C4-2B (cell line): ENCODE results near the gene PZP.
"Not testable (repeated sequence)": the region's sequence is repeated elsewhere in the genome, so short reads cannot be mapped to it uniquely, and the experiment has no call there.

Source experiments
- H3K27ac ChIP-seq: fragments of 450-650 bp; 2 replicates; pipeline ENCODE4 v1.5.1; 2017
- CTCF ChIP-seq: fragments of 450-650 bp; conservative IDR thresholded peaks from 2 replicates; pipeline ENCODE4 v1.5.1; 2017; ENCODE audit warnings: mild to moderate bottlenecking
- ZFX ChIP-seq: fragments of 450-650 bp; IDR thresholded peaks from 2 replicates; pipeline ENCODE4 v1.6.1; 2017

PZP gene

GRCh38 chr12:9223830-9224229 is 15.6 kb upstream of the PZP start:
- TF ChIP-seq CTCF: no peak
- H3K27ac ChIP-seq: no peak overlapping the region

- no peak overlapping the region for H3K27ac ChIP-seq
- TF ChIP-seq ZFX (no peak), CTCF (no peak)
Measured at GRCh38 chr12:9221483-9221882, 13.3 kb upstream of the PZP start.

GRCh38 chr12:9221011-9221410 is 12.8 kb upstream of the PZP start:
- not testable (repeated sequence) for H3K27ac ChIP-seq

GRCh38 chr12:9214534-9214933 is 6.3 kb upstream of the PZP start:
- TF ChIP-seq CTCF: no peak
- TF ChIP-seq ZFX: no peak
- H3K27ac ChIP-seq: no peak overlapping the region

- TF ChIP-seq CTCF (no peak), ZFX (no peak)
Measured at GRCh38 chr12:9211687-9212086, 3.5 kb upstream of the PZP start.

GRCh38 chr12:9204380-9204779 is 3.8 kb downstream of the PZP start:
- H3K27ac ChIP-seq: no peak overlapping the region
- no peak for TF ChIP-seq CTCF
- no peak for TF ChIP-seq ZFX

More at GRCh38 chr12:9211687-9212086, 3.5 kb upstream of the PZP start:
- no peak overlapping the region for H3K27ac ChIP-seq

- no peak overlapping the region for H3K27ac ChIP-seq
- TF ChIP-seq ZFX: no peak
- no peak for TF ChIP-seq CTCF
Measured at GRCh38 chr12:9198012-9198411, 10.2 kb downstream of the PZP start.

GRCh38 chr12:9184276-9184675 is 23.9 kb downstream of the PZP start:
- H3K27ac ChIP-seq: no peak overlapping the region
- TF ChIP-seq ZFX (no peak), CTCF (no peak)
